Measurements from ENCODE around the gene SFSWAP.
"Not testable (repeated sequence)": the region's sequence is repeated elsewhere in the genome, so short reads cannot be mapped to it uniquely, and the experiment has no call there.

Gene SFSWAP

DNA sequence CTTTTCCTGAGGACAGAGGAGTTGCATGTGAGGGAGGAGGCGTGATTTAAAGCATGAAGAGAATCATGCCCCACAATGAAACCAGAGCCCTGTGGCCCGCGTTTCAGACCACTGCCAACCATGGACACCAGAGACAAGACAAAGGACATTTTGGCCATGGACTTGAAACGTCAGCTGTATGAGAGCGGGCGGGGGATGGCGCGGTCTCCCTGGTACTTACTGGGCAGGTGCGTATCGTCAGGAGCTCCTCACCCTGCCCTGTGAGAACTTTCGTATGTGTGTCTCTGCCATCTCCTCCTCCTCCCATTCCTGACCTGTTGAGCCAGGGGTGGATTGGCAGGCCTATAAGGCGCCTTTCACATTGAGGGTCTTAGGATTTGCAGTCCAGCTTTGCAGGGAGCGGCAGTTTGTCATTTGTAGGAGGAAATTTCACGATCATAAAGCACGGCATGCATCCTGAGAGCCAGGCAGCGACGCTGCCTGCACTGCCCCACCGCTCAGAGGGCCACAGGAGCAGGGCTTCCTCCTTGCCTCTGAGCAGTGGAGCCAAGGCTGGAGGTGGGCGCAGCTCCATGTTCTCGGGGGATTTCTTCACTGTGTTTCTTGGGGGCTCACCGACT is 22.2 kb downstream of the SFSWAP start:
- ATAC-seq (peak; percentile 17), DNase-seq (no peak)
- H3K27me3 Mint-ChIP-seq = no peaks in the 10 kb centered on the region
- H3K27ac Mint-ChIP-seq = no peak overlapping the region
- H3K4me3 Mint-ChIP-seq = no peak overlapping the region
- H3K4me1 Mint-ChIP-seq = no peaks in the 10 kb centered on the region
- peaks cover 40% of the 10 kb centered on the region for H3K36me3 Mint-ChIP-seq (ENCODE audit: low read depth)
- no peaks in the 10 kb centered on the region for H3K9me3 Mint-ChIP-seq

DNA sequence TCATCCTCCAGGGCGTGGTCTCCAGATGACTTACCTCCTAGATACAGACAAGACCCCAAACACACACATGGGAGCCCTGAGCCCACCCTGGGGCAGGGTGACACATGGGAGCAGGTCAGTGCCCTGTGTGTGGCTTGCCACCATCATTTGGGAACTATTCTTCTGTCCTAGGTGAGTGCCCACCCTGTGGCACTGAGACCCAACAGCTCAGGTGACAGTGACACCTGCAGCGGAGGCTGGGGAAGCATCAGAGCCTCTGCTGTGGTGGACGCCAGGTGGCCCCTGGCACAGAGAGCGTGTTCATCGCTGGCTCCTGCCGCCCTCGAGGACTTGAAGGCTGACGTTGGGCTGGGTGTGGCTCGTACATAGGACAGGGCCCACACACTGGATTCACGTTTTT is 23.0 kb downstream of the SFSWAP start:
- H3K4me3 Mint-ChIP-seq = no peak overlapping the region
- H3K4me1 Mint-ChIP-seq = no peaks in the 10 kb centered on the region
- H3K27me3 Mint-ChIP-seq = no peaks in the 10 kb centered on the region
- H3K9me3 Mint-ChIP-seq = no peaks in the 10 kb centered on the region
- no peak for DNase-seq
- no peak for ATAC-seq
- H3K27ac Mint-ChIP-seq = no peak overlapping the region
- H3K36me3 Mint-ChIP-seq (ENCODE audit: low read depth) = peaks cover 39% of the 10 kb centered on the region

GRCh38 chr12:131734336-131735152 is 23.7 kb downstream of the SFSWAP start:
- H3K27ac Mint-ChIP-seq = no peak overlapping the region
- peaks cover 34% of the 10 kb centered on the region for H3K36me3 Mint-ChIP-seq (ENCODE audit: low read depth)
- no peaks in the 10 kb centered on the region for H3K27me3 Mint-ChIP-seq
- DNase-seq (no peak), ATAC-seq (no peak)
- H3K4me3 Mint-ChIP-seq = no peak overlapping the region
- no peaks in the 10 kb centered on the region for H3K4me1 Mint-ChIP-seq
- no peaks in the 10 kb centered on the region for H3K9me3 Mint-ChIP-seq

DNA sequence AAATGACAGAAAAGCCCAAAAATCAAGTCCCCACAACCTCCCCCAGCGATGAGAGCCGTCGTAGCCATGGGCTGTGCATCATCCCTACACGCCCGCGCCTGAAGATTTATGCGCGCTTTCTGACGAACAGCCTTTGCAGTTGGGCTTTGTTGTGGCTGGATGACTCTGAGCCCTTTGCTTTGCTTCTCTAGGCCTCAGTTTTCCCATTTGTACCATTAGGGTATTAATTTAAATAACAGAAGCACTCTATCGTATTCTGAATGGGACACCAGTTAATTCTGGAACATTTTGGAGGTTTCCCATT is 24.2 kb downstream of the SFSWAP start:
- no peak for ATAC-seq
- no peak overlapping the region for H3K4me3 Mint-ChIP-seq
- H3K27ac Mint-ChIP-seq = no peak overlapping the region
- H3K27me3 Mint-ChIP-seq = no peaks in the 10 kb centered on the region
- no peak for DNase-seq
- H3K4me1 Mint-ChIP-seq = no peaks in the 10 kb centered on the region
- H3K36me3 Mint-ChIP-seq (ENCODE audit: low read depth) = peaks cover 31% of the 10 kb centered on the region
- no peaks in the 10 kb centered on the region for H3K9me3 Mint-ChIP-seq

GRCh38 chr12:131735476-131736445 is 24.9 kb downstream of the SFSWAP start:
- H3K27me3 Mint-ChIP-seq = no peaks in the 10 kb centered on the region
- H3K4me3 Mint-ChIP-seq = no peak overlapping the region
- no peak for ATAC-seq
- H3K27ac Mint-ChIP-seq = no peak overlapping the region
- peaks cover 32% of the 10 kb centered on the region for H3K36me3 Mint-ChIP-seq (ENCODE audit: low read depth)
- DNase-seq = no peak
- no peaks in the 10 kb centered on the region for H3K9me3 Mint-ChIP-seq
- H3K4me1 Mint-ChIP-seq = no peaks in the 10 kb centered on the region

DNA sequence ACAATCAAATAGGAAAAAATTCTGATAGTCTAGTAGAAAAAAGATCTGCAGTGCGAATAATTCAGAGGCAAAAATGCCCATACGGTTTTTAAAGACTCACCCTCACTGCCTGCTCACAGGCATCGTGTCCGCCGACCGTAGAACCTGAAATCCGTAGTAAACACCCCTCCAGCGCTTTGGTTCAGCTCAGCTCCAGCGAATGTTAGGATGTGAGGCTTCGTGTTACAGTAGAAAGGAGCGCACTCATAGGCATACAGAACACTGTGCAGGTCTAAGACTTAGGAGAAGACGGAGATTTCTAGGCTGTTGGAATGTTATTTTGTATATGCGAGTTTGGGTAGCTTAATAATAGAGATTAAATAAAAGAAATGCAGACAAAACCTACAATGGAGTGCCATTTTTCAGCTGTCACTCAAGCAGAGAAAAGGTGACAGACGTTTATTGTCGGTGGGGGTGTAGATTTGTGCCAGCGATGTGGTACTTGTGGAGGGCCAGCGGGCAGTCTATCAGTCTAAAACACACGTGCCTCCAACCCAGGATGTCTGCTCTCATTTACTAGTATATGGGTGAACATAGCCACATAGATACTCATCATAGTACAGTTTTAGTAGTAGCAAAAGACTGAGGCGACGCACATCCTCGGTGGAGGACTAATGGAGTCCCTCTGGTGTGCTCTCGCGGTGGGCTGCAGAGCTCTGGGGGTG is 25.7 kb downstream of the SFSWAP start:
- Mint-ChIP-seq H3K4me1 (no peaks in the 10 kb centered on the region), H3K4me3 (no peak overlapping the region), H3K36me3 (ENCODE audit: low read depth) (peaks cover 27% of the 10 kb centered on the region), H3K9me3 (no peaks in the 10 kb centered on the region), H3K27me3 (no peaks in the 10 kb centered on the region), H3K27ac (no peak overlapping the region)
- DNase-seq (no peak), ATAC-seq (no peak)

DNA sequence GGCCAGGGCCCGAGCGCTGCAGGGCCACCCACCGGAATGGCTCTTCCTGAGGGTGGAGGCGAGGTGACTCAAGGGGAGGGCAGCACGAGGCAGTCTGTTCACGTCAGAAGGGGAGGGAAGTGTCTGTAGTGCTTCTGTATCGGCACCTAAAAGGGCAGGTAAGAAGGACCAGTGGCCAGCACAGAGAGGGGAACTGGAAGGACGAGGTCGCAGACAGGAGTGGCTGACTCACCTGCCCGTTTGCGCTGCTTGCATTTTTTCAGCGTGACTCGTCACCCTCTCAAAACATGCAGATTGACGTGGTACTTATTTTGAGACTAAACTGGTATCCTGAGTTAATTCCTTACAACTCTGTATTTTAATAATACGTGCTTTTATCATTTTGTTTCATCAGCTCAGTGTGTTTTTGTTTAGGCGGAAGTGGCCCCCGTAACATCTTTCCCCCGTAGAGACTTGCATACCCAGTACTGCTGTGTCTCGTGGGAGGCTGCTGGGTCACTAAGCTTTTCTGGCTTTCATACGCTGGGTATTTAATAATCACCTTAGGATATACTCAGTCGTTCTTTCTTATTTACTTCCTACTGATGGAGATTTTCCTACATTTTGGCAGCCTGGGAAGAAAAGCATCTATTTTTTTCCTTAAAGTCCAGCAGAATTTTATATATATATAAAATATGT is 26.4 kb downstream of the SFSWAP start:
- peaks cover 2% of the 10 kb centered on the region for H3K4me1 Mint-ChIP-seq
- H3K36me3 Mint-ChIP-seq (ENCODE audit: low read depth) = peaks cover 34% of the 10 kb centered on the region
- no peak overlapping the region for H3K27ac Mint-ChIP-seq

GRCh38 chr12:131738196-131738595 is 27.3 kb downstream of the SFSWAP start:
- Mint-ChIP-seq H3K4me3 (no peak overlapping the region), H3K9me3 (peaks cover 8% of the 10 kb centered on the region), H3K27me3 (no peaks in the 10 kb centered on the region), H3K27ac (no peak overlapping the region), H3K4me1 (peaks cover 2% of the 10 kb centered on the region), H3K36me3 (ENCODE audit: low read depth) (peaks cover 39% of the 10 kb centered on the region)
- DNase-seq (no peak), ATAC-seq (no peak)

More for the DNA sequence above, 26.4 kb downstream of the SFSWAP start:
- ATAC-seq (no peak), DNase-seq (no peak)
- no peaks in the 10 kb centered on the region for H3K9me3 Mint-ChIP-seq
- H3K27me3 Mint-ChIP-seq = no peaks in the 10 kb centered on the region
- H3K4me3 Mint-ChIP-seq = no peak overlapping the region

GRCh38 chr12:131740626-131741025 is 29.7 kb downstream of the SFSWAP start:
- ATAC-seq (no peak), DNase-seq (no peak)
- Mint-ChIP-seq H3K27ac (no peak overlapping the region), H3K27me3 (no peaks in the 10 kb centered on the region), H3K9me3 (peaks cover 8% of the 10 kb centered on the region), H3K4me3 (no peak overlapping the region), H3K4me1 (peaks cover 2% of the 10 kb centered on the region), H3K36me3 (ENCODE audit: low read depth) (peaks cover 50% of the 10 kb centered on the region)

DNA sequence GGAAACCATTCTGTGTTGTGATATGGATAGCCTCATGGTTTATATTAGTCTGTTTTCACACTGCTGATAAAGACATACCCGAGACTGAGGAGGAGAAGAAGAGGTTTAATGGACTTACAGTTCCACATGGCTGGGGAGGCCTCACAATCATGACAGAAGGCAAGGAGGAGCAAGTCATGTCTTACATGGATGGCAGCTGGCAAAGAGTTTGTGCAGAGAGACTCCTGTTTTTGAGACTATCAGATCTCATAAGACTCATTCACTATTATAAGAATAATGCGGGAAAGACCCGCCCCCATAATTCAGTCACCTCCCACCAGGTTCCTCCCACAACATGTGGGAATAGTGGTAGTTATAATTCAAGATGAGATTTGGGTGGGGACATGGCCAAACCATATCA is 31.9 kb downstream of the SFSWAP start:
- peak overlapping the region; percentile 9 for H3K27ac Mint-ChIP-seq
- H3K27me3 Mint-ChIP-seq, ATAC-seq, H3K4me1 Mint-ChIP-seq, DNase-seq, H3K9me3 Mint-ChIP-seq, H3K4me3 Mint-ChIP-seq: not testable (repeated sequence)
- peaks cover 58% of the 10 kb centered on the region for H3K36me3 Mint-ChIP-seq (ENCODE audit: low read depth)

GRCh38 chr12:131743410-131743809 is 32.5 kb downstream of the SFSWAP start:
- not testable (repeated sequence) for ATAC-seq, H3K27ac Mint-ChIP-seq, H3K9me3 Mint-ChIP-seq, DNase-seq, H3K4me1 Mint-ChIP-seq, H3K27me3 Mint-ChIP-seq, H3K4me3 Mint-ChIP-seq
- H3K36me3 Mint-ChIP-seq (ENCODE audit: low read depth) = peaks cover 60% of the 10 kb centered on the region

GRCh38 chr12:131743880-131744279 is 33.0 kb downstream of the SFSWAP start:
- DNase-seq, H3K27ac Mint-ChIP-seq, H3K27me3 Mint-ChIP-seq, H3K4me1 Mint-ChIP-seq, ATAC-seq, H3K4me3 Mint-ChIP-seq, H3K9me3 Mint-ChIP-seq: not testable (repeated sequence)
- H3K36me3 Mint-ChIP-seq (ENCODE audit: low read depth) = peaks cover 62% of the 10 kb centered on the region

- H3K27ac Mint-ChIP-seq, H3K4me3 Mint-ChIP-seq, H3K4me1 Mint-ChIP-seq, ATAC-seq, H3K9me3 Mint-ChIP-seq, H3K27me3 Mint-ChIP-seq, DNase-seq: not testable (repeated sequence)
- H3K36me3 Mint-ChIP-seq (ENCODE audit: low read depth) = peaks cover 65% of the 10 kb centered on the region
Observed at GRCh38 chr12:131744675-131745074, 33.8 kb downstream of the SFSWAP start.

DNA sequence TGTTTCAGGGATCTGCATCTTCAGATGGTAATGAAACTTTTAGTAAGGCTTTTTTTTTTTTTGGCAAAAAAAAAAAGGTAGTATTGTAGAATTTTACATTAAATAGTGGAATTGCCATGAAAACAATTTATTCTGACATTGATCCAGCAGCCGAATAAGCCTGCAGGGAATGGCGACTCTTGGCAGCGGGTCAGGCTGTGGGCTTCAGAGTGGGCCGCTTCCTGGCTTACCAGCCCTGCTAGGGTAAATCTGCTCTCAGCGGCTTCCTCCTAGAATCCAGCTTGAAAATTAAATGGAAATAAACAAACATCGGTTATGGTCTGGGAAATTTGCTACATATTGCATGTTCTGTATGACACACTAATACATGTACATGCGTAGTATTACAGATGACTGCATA is 34.8 kb downstream of the SFSWAP start:
- Mint-ChIP-seq H3K36me3 (ENCODE audit: low read depth) (peaks cover 58% of the 10 kb centered on the region), H3K27me3 (no peaks in the 10 kb centered on the region), H3K27ac (no peak overlapping the region), H3K9me3 (peaks cover 8% of the 10 kb centered on the region), H3K4me3 (no peak overlapping the region), H3K4me1 (peaks cover 2% of the 10 kb centered on the region)
- DNase-seq (no peak), ATAC-seq (no peak)
